ENCODE results near the gene RAD51B.

Gene RAD51B

DNA sequence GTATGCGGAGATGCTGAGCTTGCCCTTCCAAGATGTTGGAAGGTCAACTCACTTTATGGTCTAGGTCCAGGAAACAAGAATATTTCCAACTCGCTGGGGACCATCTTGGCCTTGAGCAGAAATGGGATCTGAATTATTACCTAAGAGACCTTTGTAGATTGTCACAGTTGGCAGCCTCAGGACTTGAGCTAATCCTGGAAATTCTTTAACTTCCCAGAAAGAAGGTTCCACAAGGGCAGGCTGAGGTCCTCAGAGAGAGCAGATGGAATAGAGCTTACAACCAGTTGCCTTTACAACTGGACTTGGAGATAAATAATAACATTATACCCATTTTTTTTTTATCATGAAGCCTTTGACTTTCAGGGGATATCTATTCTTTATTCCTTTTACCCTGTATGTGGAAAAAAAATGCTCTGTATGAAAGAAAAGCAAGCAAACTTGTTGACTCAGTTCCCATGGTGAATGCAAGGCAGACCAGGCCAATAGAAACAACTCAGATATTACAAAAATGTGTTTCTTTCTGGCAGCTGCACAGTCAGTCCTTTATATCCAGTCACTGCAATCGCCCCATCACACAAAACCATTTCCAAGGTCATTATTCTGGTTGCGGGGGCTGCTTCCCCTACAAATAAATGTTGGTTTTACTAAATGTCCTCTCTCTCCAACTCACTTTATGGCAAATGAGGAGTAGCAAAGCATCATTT is 571.9 kb downstream of the RAD51B start:
- TF ChIP-seq Cebpa-rat (IDR thresholded peaks at IDR 0.05) = no peak
- Histone ChIP-seq H3K4me2 (peak overlapping the region in 4 of 11 experiments; percentile 78 to 89 (median 82); a peak in 8 of 22 replicates), H4K20me1 (no peaks in the 10 kb centered on the region), H3K4me3 (no peak overlapping the region), H3K9ac (peak overlapping the region in 3 of 11 experiments; percentile 70 to 87 (median 74); a peak in 6 of 22 replicates), H3K4me1 (peaks cover 44 to 100% (median 61%) of the 10 kb centered on the region in 10 experiments), H3K9me3 (replicated peaks in 1 of 11) (peaks cover 0 to 6% (median 0%) of the 10 kb centered on the region in 11 experiments; a peak in 3 of 22 replicates), H3K27ac (peak overlapping the region in 5 of 11 experiments; percentile 76 to 98 (median 92); a peak in 10 of 22 replicates), H3K36me3 (no peaks in the 10 kb centered on the region), H3K27me3 (no peaks in the 10 kb centered on the region)

GRCh38 chr14:68392393-68393141 is 573.0 kb downstream of the RAD51B start:
- no peaks in the 10 kb centered on the region for H3K27me3 ChIP-seq
- no peak overlapping the region; a peak in 1 of 20 replicates for H3K4me3 ChIP-seq
- H3K9me3 ChIP-seq (replicated peaks in 1 of 11) = peaks cover 0 to 6% (median 0%) of the 10 kb centered on the region in 11 experiments; a peak in 3 of 22 replicates
- H4K20me1 ChIP-seq = no peaks in the 10 kb centered on the region
- H3K9ac ChIP-seq = peak overlapping the region in 10 of 11 experiments; percentile 9 to 91 (median 48); a peak in 15 of 22 replicates
- peak in 4 of 11 experiments; percentile 32 to 68 (median 54); a peak in 6 of 22 replicates for TF ChIP-seq Cebpa-rat (IDR thresholded peaks at IDR 0.05)
- H3K4me2 ChIP-seq = peak overlapping the region; percentile 62 to 89 (median 70)
- peak overlapping the region; percentile 3 to 98 (median 56); a peak in 20 of 22 replicates for H3K27ac ChIP-seq
- peaks cover 43 to 96% (median 61%) of the 10 kb centered on the region in 10 experiments for H3K4me1 ChIP-seq
- no peaks in the 10 kb centered on the region for H3K36me3 ChIP-seq

- Histone ChIP-seq H3K4me3 (peak overlapping the region in 2 of 10 experiments; percentile 7 to 23; a peak in 3 of 20 replicates), H3K36me3 (no peaks in the 10 kb centered on the region), H3K9ac (peak overlapping the region in 10 of 11 experiments; percentile 9 to 91 (median 48); a peak in 17 of 22 replicates), H4K20me1 (no peaks in the 10 kb centered on the region), H3K4me1 (peaks cover 49 to 96% (median 63%) of the 10 kb centered on the region in 10 experiments), H3K9me3 (replicated peaks in 1 of 11) (peaks cover 0 to 6% (median 0%) of the 10 kb centered on the region in 11 experiments; a peak in 3 of 22 replicates), H3K27me3 (no peaks in the 10 kb centered on the region), H3K4me2 (peak overlapping the region; percentile 62 to 89 (median 70)), H3K27ac (peak overlapping the region; percentile 3 to 98 (median 56); a peak in 20 of 22 replicates)
- TF ChIP-seq Cebpa-rat (IDR thresholded peaks at IDR 0.05) = no peak
These were observed 573.7 kb downstream of the RAD51B start for GRCh38 chr14:68393259-68393658.

- Histone ChIP-seq H3K9ac (peak overlapping the region in 9 of 11 experiments; percentile 10 to 91 (median 32); a peak in 11 of 22 replicates), H4K20me1 (no peaks in the 10 kb centered on the region), H3K36me3 (no peaks in the 10 kb centered on the region), H3K4me2 (peak overlapping the region; percentile 62 to 89 (median 70)), H3K4me1 (peaks cover 59 to 96% (median 73%) of the 10 kb centered on the region in 10 experiments), H3K9me3 (replicated peaks in 1 of 11) (peaks cover 0 to 6% (median 0%) of the 10 kb centered on the region in 11 experiments; a peak in 3 of 22 replicates), H3K4me3 (peak overlapping the region in 1 of 10 experiments; percentile 23; a peak in 1 of 20 replicates), H3K27me3 (no peaks in the 10 kb centered on the region), H3K27ac (peak overlapping the region; percentile 11 to 98 (median 56); a peak in 20 of 22 replicates)
- no peak for TF ChIP-seq Cebpa-rat (IDR thresholded peaks at IDR 0.05)
These were observed 574.7 kb downstream of the RAD51B start for GRCh38 chr14:68394118-68394763.

- Histone ChIP-seq H3K4me2 (peak overlapping the region; percentile 62 to 89 (median 70); a peak in 21 of 22 replicates), H3K4me3 (no peak overlapping the region; a peak in 1 of 20 replicates), H3K27me3 (no peaks in the 10 kb centered on the region)
These were observed 575.2 kb downstream of the RAD51B start for GRCh38 chr14:68394764-68395143.

DNA sequence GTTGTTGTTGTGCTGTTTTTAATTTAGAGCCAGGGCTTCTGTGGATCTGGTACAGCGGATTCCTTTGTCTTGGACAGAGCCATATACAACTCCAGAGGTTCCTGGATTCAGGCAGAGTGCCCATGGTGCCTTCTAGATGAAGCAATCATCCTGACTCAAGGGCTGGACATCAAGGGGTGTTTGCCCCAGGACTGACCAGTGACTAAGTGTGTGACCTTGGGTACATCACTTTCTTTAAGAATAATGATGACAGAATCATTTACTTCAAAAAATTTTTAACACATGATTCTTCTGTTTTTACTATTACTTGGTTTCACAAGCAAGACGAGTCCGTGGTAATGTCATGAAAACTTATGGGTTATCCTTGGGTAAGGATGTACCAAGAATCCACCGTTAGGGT is 576.0 kb downstream of the RAD51B start:
- no peak overlapping the region for H3K4me3 ChIP-seq
- no peaks in the 10 kb centered on the region for H3K27me3 ChIP-seq
- H3K9ac ChIP-seq = peak overlapping the region in 3 of 11 experiments; percentile 74 to 91 (median 87); a peak in 7 of 22 replicates
- H3K9me3 ChIP-seq (replicated peaks in 1 of 11) = peaks cover 0 to 6% (median 0%) of the 10 kb centered on the region in 11 experiments; a peak in 2 of 22 replicates
- H3K36me3 ChIP-seq = no peaks in the 10 kb centered on the region
- peaks cover 73 to 99% (median 86%) of the 10 kb centered on the region in 10 experiments for H3K4me1 ChIP-seq
- no peaks in the 10 kb centered on the region for H4K20me1 ChIP-seq
- peak overlapping the region in 7 of 11 experiments; percentile 66 to 89 (median 78); a peak in 10 of 22 replicates for H3K4me2 ChIP-seq
- H3K27ac ChIP-seq = peak overlapping the region in 9 of 11 experiments; percentile 16 to 98 (median 76); a peak in 12 of 22 replicates
- TF ChIP-seq Cebpa-rat (IDR thresholded peaks at IDR 0.05) = no peak

More at GRCh38 chr14:68394764-68395143, 575.2 kb downstream of the RAD51B start:
- Histone ChIP-seq H4K20me1 (no peaks in the 10 kb centered on the region), H3K36me3 (no peaks in the 10 kb centered on the region), H3K9me3 (replicated peaks in 1 of 11) (peaks cover 0 to 6% (median 0%) of the 10 kb centered on the region in 11 experiments; a peak in 3 of 22 replicates), H3K27ac (peak overlapping the region; percentile 11 to 98 (median 56); a peak in 19 of 22 replicates), H3K9ac (peak overlapping the region in 8 of 11 experiments; percentile 6 to 91 (median 30); a peak in 10 of 22 replicates), H3K4me1 (peaks cover 64 to 99% (median 78%) of the 10 kb centered on the region in 10 experiments)
- TF ChIP-seq Cebpa-rat (IDR thresholded peaks at IDR 0.05) = no peak

DNA sequence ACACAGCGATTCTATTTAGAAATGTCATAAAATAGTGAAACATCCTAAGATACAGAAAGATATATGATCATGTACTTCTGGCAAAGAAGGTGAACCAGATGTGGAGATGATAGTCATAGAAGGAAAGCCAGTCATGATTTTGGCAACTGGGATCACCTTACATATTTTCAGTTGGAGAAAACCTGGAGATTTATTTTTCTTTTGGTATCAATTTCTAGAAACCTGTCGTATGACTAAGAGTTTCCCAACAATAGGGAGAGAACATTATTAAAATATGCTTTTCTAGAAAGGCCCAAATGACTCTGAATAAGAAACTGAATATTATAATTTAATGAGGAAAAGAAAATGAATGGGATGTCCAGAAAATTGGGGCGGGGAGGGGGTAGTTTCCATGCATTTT is 576.9 kb downstream of the RAD51B start:
- peaks cover 81 to 99% (median 94%) of the 10 kb centered on the region in 10 experiments for H3K4me1 ChIP-seq

DNA sequence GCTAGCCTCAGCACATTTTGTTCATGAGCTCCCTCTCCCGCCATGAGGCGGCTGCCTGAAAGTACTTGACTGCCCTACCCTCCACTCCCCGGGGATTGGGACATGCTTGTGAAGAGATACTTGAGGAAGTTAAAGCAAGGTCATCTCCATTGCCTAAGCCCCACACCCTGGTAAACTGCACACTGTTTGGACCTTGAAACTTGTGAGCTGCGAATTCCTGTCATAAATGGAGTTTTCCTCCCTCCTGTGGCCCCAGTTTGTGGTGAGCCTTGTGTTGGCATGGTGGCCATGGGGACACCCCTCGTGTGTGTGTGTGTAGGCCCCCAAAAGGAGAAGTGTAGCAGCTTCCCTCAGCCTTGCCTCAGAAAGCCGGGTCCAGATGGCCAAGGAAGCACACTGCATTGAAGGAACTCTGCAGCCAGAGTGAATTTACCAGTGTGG is 577.8 kb downstream of the RAD51B start:
- Histone ChIP-seq H4K20me1 (no peaks in the 10 kb centered on the region), H3K4me3 (no peak overlapping the region), H3K27me3 (no peaks in the 10 kb centered on the region), H3K9ac (peak overlapping the region; percentile 54 to 91 (median 70)), H3K36me3 (no peaks in the 10 kb centered on the region), H3K9me3 (replicated peaks in 1 of 11) (peaks cover 0 to 6% (median 0%) of the 10 kb centered on the region in 11 experiments; a peak in 2 of 22 replicates), H3K4me1 (peaks cover 87 to 100% (median 96%) of the 10 kb centered on the region in 10 experiments), H3K4me2 (peak overlapping the region; percentile 74 to 89 (median 82)), H3K27ac (peak overlapping the region; percentile 84 to 98 (median 88))
- peak in 7 of 11 experiments; percentile 28 to 94 (median 77); a peak in 11 of 22 replicates for TF ChIP-seq Cebpa-rat (IDR thresholded peaks at IDR 0.05)

More for the DNA sequence above, 576.9 kb downstream of the RAD51B start:
- no peak for TF ChIP-seq Cebpa-rat (IDR thresholded peaks at IDR 0.05)
- Histone ChIP-seq H3K36me3 (no peaks in the 10 kb centered on the region), H3K9me3 (replicated peaks in 1 of 11) (peaks cover 0 to 6% (median 0%) of the 10 kb centered on the region in 11 experiments; a peak in 2 of 22 replicates), H3K4me3 (no peak overlapping the region), H3K4me2 (peak overlapping the region in 10 of 11 experiments; percentile 74 to 89 (median 82); a peak in 16 of 22 replicates), H3K9ac (peak overlapping the region in 4 of 11 experiments; percentile 75 to 91 (median 84); a peak in 8 of 22 replicates), H3K27ac (peak overlapping the region in 10 of 11 experiments; percentile 84 to 98 (median 88); a peak in 18 of 22 replicates), H3K27me3 (no peaks in the 10 kb centered on the region), H4K20me1 (no peaks in the 10 kb centered on the region)
